Measurements from ENCODE around the gene YIPF3. TPM values are rescaled to one million over a fixed set of nuclear protein-coding genes. Genes with fewer than 3 reads are reported as not detected.
A peak's percentile ranks its signal among the peaks of the same experiment; 100 is the strongest.

The YIPF3 gene
- total RNA-seq, 1 experiment from 2014 or later = 81.3 TPM

DNA sequence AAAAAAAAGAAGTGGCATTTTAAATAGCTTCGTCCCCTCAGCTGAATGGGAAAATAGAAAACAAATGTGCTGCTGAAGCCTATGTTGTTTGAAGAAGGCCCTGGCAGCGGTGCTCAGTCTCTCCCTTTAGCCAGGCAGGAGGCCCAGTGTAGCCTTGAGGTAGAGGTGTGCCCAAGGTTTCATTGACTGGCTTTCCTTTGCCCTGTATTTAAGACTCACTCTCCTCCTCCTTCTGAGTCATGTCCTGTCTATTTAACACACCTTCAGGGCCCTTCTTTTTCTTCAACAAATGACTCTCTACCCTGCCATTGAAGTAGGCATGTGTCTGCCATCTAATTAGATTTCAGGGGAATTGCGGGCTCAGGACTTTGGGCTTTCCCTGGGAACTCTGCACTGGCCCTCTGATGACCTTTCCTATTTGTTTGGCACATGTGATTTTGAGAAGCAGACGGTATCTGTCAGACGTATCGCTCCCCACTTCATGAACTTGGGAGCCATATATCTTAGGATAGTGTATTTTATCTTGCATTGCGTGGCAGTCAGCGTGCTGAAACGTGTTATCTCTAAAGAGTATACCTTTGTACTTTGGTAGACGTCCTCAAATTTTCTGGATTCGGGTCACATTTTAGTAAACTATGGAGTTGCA is 35.0 kb downstream of the YIPF3 start (continued):
- TF ChIP-seq, protein P1, sequence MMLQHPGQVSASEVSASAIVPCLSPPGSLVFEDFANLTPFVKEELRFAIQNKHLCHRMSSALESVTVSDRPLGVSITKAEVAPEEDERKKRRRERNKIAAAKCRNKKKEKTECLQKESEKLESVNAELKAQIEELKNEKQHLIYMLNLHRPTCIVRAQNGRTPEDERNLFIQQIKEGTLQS (CRISPR knock-in tag; conservative IDR thresholded peaks at IDR 0.05) = no peak
- TF ChIP-seq ESRRA (CRISPR knock-in tag; IDR thresholded peaks at IDR 0.05; ENCODE audit: borderline replicate concordance) (no peak), ZNF219 (CRISPR knock-in tag; IDR thresholded peaks at IDR 0.05; ENCODE audit: borderline replicate concordance) (no peak), ZNF423 (CRISPR knock-in tag; IDR thresholded peaks at IDR 0.05) (no peak), SMAD4 (CRISPR knock-in tag; IDR thresholded peaks at IDR 0.05) (no peak), ZNF121 (CRISPR knock-in tag; IDR thresholded peaks at IDR 0.05) (no peak), JAZF1 (CRISPR knock-in tag; IDR thresholded peaks at IDR 0.05) (no peak)
- TF ChIP-seq, protein P2, sequence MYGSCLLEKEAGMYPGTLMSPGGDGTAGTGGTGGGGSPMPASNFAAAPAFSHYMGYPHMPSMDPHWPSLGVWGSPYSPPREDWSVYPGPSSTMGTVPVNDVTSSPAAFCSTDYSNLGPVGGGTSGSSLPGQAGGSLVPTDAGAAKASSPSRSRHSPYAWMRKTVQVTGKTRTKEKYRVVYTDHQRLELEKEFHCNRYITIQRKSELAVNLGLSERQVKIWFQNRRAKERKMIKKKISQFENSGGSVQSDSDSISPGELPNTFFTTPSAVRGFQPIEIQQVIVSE (CRISPR knock-in tag; IDR thresholded peaks at IDR 0.05; ENCODE audit: borderline replicate concordance) = no peak
- TF ChIP-seq, protein P3, sequence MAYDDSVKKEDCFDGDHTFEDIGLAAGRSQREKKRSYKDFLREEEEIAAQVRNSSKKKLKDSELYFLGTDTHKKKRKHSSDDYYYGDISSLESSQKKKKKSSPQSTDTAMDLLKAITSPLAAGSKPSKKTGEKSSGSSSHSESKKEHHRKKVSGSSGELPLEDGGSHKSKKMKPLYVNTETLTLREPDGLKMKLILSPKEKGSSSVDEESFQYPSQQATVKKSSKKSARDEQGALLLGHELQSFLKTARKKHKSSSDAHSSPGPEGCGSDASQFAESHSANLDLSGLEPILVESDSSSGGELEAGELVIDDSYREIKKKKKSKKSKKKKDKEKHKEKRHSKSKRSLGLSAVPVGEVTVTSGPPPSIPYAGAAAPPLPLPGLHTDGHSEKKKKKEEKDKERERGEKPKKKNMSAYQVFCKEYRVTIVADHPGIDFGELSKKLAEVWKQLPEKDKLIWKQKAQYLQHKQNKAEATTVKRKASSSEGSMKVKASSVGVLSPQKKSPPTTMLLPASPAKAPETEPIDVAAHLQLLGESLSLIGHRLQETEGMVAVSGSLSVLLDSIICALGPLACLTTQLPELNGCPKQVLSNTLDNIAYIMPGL (CRISPR knock-in tag; IDR thresholded peaks at IDR 0.05) = no peak
- TF ChIP-seq, protein P4, sequence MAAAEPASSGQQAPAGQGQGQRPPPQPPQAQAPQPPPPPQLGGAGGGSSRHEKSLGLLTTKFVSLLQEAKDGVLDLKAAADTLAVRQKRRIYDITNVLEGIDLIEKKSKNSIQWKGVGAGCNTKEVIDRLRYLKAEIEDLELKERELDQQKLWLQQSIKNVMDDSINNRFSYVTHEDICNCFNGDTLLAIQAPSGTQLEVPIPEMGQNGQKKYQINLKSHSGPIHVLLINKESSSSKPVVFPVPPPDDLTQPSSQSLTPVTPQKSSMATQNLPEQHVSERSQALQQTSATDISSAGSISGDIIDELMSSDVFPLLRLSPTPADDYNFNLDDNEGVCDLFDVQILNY (CRISPR knock-in tag; IDR thresholded peaks at IDR 0.05) = no peak
- TF ChIP-seq, protein P5, sequence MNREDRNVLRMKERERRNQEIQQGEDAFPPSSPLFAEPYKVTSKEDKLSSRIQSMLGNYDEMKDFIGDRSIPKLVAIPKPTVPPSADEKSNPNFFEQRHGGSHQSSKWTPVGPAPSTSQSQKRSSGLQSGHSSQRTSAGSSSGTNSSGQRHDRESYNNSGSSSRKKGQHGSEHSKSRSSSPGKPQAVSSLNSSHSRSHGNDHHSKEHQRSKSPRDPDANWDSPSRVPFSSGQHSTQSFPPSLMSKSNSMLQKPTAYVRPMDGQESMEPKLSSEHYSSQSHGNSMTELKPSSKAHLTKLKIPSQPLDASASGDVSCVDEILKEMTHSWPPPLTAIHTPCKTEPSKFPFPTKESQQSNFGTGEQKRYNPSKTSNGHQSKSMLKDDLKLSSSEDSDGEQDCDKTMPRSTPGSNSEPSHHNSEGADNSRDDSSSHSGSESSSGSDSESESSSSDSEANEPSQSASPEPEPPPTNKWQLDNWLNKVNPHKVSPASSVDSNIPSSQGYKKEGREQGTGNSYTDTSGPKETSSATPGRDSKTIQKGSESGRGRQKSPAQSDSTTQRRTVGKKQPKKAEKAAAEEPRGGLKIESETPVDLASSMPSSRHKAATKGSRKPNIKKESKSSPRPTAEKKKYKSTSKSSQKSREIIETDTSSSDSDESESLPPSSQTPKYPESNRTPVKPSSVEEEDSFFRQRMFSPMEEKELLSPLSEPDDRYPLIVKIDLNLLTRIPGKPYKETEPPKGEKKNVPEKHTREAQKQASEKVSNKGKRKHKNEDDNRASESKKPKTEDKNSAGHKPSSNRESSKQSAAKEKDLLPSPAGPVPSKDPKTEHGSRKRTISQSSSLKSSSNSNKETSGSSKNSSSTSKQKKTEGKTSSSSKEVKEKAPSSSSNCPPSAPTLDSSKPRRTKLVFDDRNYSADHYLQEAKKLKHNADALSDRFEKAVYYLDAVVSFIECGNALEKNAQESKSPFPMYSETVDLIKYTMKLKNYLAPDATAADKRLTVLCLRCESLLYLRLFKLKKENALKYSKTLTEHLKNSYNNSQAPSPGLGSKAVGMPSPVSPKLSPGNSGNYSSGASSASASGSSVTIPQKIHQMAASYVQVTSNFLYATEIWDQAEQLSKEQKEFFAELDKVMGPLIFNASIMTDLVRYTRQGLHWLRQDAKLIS (CRISPR knock-in tag; IDR thresholded peaks at IDR 0.05; ENCODE audit: borderline replicate concordance) = no peak

DNA sequence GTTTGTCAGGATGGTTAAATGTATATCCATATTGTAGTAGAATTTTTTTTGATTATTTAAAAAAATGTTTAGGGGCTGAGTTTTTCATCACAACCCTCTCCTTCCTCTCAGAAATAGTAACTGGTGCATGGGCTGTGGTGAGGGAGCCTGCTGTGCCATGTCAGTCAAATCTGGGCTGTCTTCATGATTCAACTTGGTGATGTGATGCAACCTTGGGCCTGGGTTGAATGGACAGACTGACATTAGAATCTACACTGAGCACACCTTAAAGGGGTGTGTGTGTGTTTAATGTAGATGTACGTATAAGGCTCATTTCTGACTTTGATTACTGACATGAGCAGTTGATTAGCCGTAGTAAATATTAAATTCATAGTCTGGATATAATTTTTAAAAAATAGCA is 35.7 kb downstream of the YIPF3 start:
- Mint-ChIP-seq H3K9me3 (no peaks in the 10 kb centered on the region), H3K36me3 (no peaks in the 10 kb centered on the region), H3K27me3 (ENCODE audit: low read depth) (no peaks in the 10 kb centered on the region), H3K4me1 (peaks cover 53% of the 10 kb centered on the region), H3K27ac (no peak overlapping the region), H3K4me3 (no peak overlapping the region)
- POLR2A ChIA-PET = interaction anchor here (0.7 to 1.0 kb wide), 2 partner anchors 12 to 208 kb away, joined by 3 to 4 read pairs; no protein-coding TSS in a partner anchor
- DNase-seq (ENCODE audit: low spot score) (no peak), ATAC-seq (no peak)
- CTCF ChIA-PET = interaction anchor here (0.6 to 2.8 kb wide), 7 partner anchors 8 to 655 kb away, joined by 3 to 15 read pairs (median 3); no protein-coding TSS in a partner anchor
- TF ChIP-seq, protein P6, sequence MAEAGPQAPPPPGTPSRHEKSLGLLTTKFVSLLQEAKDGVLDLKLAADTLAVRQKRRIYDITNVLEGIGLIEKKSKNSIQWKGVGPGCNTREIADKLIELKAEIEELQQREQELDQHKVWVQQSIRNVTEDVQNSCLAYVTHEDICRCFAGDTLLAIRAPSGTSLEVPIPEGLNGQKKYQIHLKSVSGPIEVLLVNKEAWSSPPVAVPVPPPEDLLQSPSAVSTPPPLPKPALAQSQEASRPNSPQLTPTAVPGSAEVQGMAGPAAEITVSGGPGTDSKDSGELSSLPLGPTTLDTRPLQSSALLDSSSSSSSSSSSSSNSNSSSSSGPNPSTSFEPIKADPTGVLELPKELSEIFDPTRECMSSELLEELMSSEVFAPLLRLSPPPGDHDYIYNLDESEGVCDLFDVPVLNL (CRISPR knock-in tag; IDR thresholded peaks at IDR 0.05; ENCODE audit: borderline replicate concordance, low read depth) = no peak
- TF ChIP-seq, protein P7, sequence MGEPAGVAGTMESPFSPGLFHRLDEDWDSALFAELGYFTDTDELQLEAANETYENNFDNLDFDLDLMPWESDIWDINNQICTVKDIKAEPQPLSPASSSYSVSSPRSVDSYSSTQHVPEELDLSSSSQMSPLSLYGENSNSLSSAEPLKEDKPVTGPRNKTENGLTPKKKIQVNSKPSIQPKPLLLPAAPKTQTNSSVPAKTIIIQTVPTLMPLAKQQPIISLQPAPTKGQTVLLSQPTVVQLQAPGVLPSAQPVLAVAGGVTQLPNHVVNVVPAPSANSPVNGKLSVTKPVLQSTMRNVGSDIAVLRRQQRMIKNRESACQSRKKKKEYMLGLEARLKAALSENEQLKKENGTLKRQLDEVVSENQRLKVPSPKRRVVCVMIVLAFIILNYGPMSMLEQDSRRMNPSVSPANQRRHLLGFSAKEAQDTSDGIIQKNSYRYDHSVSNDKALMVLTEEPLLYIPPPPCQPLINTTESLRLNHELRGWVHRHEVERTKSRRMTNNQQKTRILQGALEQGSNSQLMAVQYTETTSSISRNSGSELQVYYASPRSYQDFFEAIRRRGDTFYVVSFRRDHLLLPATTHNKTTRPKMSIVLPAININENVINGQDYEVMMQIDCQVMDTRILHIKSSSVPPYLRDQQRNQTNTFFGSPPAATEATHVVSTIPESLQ (CRISPR knock-in tag; IDR thresholded peaks at IDR 0.05) = no peak
- TF ChIP-seq GABPB1 (CRISPR knock-in tag; IDR thresholded peaks at IDR 0.05) (peak; percentile 92), NR1H2 (CRISPR knock-in tag; IDR thresholded peaks at IDR 0.05) (no peak), ZNF138 (CRISPR knock-in tag; conservative IDR thresholded peaks at IDR 0.05) (no peak), FOXP1 (CRISPR knock-in tag; IDR thresholded peaks at IDR 0.05; ENCODE audit: borderline replicate concordance) (no peak)
- TF ChIP-seq, protein P8, sequence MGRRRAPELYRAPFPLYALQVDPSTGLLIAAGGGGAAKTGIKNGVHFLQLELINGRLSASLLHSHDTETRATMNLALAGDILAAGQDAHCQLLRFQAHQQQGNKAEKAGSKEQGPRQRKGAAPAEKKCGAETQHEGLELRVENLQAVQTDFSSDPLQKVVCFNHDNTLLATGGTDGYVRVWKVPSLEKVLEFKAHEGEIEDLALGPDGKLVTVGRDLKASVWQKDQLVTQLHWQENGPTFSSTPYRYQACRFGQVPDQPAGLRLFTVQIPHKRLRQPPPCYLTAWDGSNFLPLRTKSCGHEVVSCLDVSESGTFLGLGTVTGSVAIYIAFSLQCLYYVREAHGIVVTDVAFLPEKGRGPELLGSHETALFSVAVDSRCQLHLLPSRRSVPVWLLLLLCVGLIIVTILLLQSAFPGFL (CRISPR knock-in tag; IDR thresholded peaks at IDR 0.05; ENCODE audit: borderline replicate concordance) = no peak

All from WTC11 (cell line).